ENCODE measurements around the gene NARS2. TPM values are rescaled to one million over a fixed set of nuclear protein-coding genes. Genes with fewer than 3 reads are reported as not detected.
"Not testable (repeated sequence)": the region's sequence is repeated elsewhere in the genome, so short reads cannot be mapped to it uniquely, and the experiment has no call there.

The NARS2 gene
- total RNA-seq, 4 donors from 2014 or later: 9.0 to 22.1 (median 9.2) TPM

GRCh38 chr11:78567209-78567608 is 7.5 kb downstream of the NARS2 start:
- ATAC-seq: no peak
- Histone ChIP-seq H3K4me1 (peaks cover 0 to 19% (median 2%) of the 10 kb centered on the region in 3 donors), H3K27me3 (no peaks in the 10 kb centered on the region), H3K27ac (no peak overlapping the region), H3K4me3 (no peak overlapping the region), H3K9me3 (no peaks in the 10 kb centered on the region), H3K36me3 (peaks cover 0 to 59% of the 10 kb centered on the region in 2 donors)
- WGBS, 2 donors (ENCODE audit: low coverage in 1 of 2): 52 to 63% methylated on average over 8 of the region's 8 CpGs
- TF ChIP-seq CTCF (IDR thresholded peaks at IDR 0.05): no peak
- TF ChIP-seq POLR2AphosphoS5 (IDR thresholded peaks at IDR 0.05): no peak
- no peak for TF ChIP-seq POLR2A (IDR thresholded peaks at IDR 0.05)
- no peak for TF ChIP-seq EP300 (IDR thresholded peaks at IDR 0.05)

- Histone ChIP-seq H3K36me3 (peaks cover 0 to 44% of the 10 kb centered on the region in 2 donors), H3K27me3 (no peaks in the 10 kb centered on the region), H3K4me3 (no peak overlapping the region), H3K4me1 (peaks cover 0 to 40% (median 7%) of the 10 kb centered on the region in 3 donors), H3K9me3 (no peaks in the 10 kb centered on the region), H3K27ac (no peak overlapping the region)
- 43 to 50% methylated on average over 1 of the region's 1 CpG for WGBS, 2 donors (ENCODE audit: low coverage in 1 of 2)
- peak; percentile 58 for ATAC-seq
- no peak for TF ChIP-seq POLR2A (IDR thresholded peaks at IDR 0.05)
- peak; percentile 61 to 82 (median 74) for TF ChIP-seq CTCF (IDR thresholded peaks at IDR 0.05)
- TF ChIP-seq EP300 (IDR thresholded peaks at IDR 0.05): no peak
- no peak for TF ChIP-seq POLR2AphosphoS5 (IDR thresholded peaks at IDR 0.05)
These were observed 9.9 kb downstream of the NARS2 start for GRCh38 chr11:78564490-78565467.

- peak; percentile 2 for ATAC-seq
- 68 to 75% methylated on average over 3 to 4 of the region's 4 CpGs for WGBS, 2 donors (ENCODE audit: low coverage in 1 of 2)
- H3K4me3 ChIP-seq, H3K27me3 ChIP-seq, H3K27ac ChIP-seq, H3K9me3 ChIP-seq: not testable (repeated sequence)
- Histone ChIP-seq H3K4me1 (peaks cover 0 to 40% (median 7%) of the 10 kb centered on the region in 3 donors), H3K36me3 (peaks cover 0 to 37% of the 10 kb centered on the region in 2 donors)
These were observed 10.6 kb downstream of the NARS2 start for GRCh38 chr11:78564037-78564436.

- not testable (repeated sequence) for H3K9me3 ChIP-seq, H3K27me3 ChIP-seq, ATAC-seq, H3K4me3 ChIP-seq
- 89 to 90% methylated on average over 5 to 6 of the region's 12 CpGs for WGBS, 2 donors (ENCODE audit: low coverage in 1 of 2)
- H3K4me1 ChIP-seq: peaks cover 0 to 40% (median 7%) of the 10 kb centered on the region in 3 donors
- H3K36me3 ChIP-seq: peaks cover 0 to 31% of the 10 kb centered on the region in 2 donors
- H3K27ac ChIP-seq: peak overlapping the region in 1 of 4 donors; percentile 36
These were observed 11.6 kb downstream of the NARS2 start for GRCh38 chr11:78563090-78563489.

GRCh38 chr11:78562398-78562797 is 12.3 kb downstream of the NARS2 start:
- Histone ChIP-seq H3K4me3 (no peak overlapping the region), H3K4me1 (peaks cover 0 to 40% (median 7%) of the 10 kb centered on the region in 3 donors)

More at GRCh38 chr11:78562398-78562797, 12.3 kb downstream of the NARS2 start:
- H3K27me3 ChIP-seq: no peaks in the 10 kb centered on the region
- no peak for ATAC-seq
- WGBS, 2 donors (ENCODE audit: low coverage in 1 of 2): 33 to 71% methylated on average over 1 to 3 of the region's 3 CpGs
- H3K36me3 ChIP-seq: peaks cover 0 to 26% of the 10 kb centered on the region in 2 donors
- H3K9me3 ChIP-seq: no peaks in the 10 kb centered on the region
- H3K27ac ChIP-seq: peak overlapping the region in 3 of 4 donors; percentile 35 to 45 (median 36)
- TF ChIP-seq CTCF (IDR thresholded peaks at IDR 0.05): no peak
- TF ChIP-seq EP300 (IDR thresholded peaks at IDR 0.05): no peak
- TF ChIP-seq POLR2AphosphoS5 (IDR thresholded peaks at IDR 0.05): no peak
- TF ChIP-seq POLR2A (IDR thresholded peaks at IDR 0.05): no peak

Data from gastroesophageal sphincter (tissue), 4 donors.